Gastrocnemius medialis (tissue), 4 donors: ENCODE measurements around the gene STPG3. TPM values are rescaled to one million over a fixed set of nuclear protein-coding genes. Genes with fewer than 3 reads are reported as not detected.

ENCODE experiments used
- ATAC-seq, 2 donors: fragments of 150-250 bp; one replicate each; pipeline ENCODE4 v1.9.1; 2016
- DNase-seq, 2 donors: peaks; one replicate each; pipeline ENCODE4 v3.0.0-alpha.2; 2019
- H3K27ac ChIP-seq, 4 donors: fragments of 200-600 bp; sonication (generic); 1 replicate in 1 of 4; 2 replicates in 3 of 4; pipeline ENCODE4 v1.5.1; 2016 to 2018; ENCODE audit warnings: mild to moderate bottlenecking in 2 of 4, moderate library complexity in 1 of 4
- H3K27me3 ChIP-seq, 3 donors: fragments of 200-600 bp; sonication (generic) in 2 of 3; 1 replicate in 1 of 3; 2 replicates in 2 of 3; pipeline versions ENCODE4 v1.5.1 to v1.6.0; 2016 to 2019; ENCODE audit warnings: mild to moderate bottlenecking in 1 of 3, moderate library complexity in 1 of 3
- H3K36me3 ChIP-seq, 2 donors: fragments of 200-600 bp; sonication (generic) in 1 of 2; one replicate each; pipeline ENCODE4 v1.5.1; 2017 to 2018
- H3K4me1 ChIP-seq, 2 donors: fragments of 200-600 bp; sonication (generic) in 1 of 2; one replicate each; pipeline ENCODE4 v1.5.1; 2016 to 2017; ENCODE audit warnings: mild to moderate bottlenecking in 2 of 2
- H3K4me3 ChIP-seq, 4 donors: fragments of 200-600 bp; sonication (generic) in 3 of 4; 1 replicate in 1 of 4; 2 replicates in 3 of 4; pipeline ENCODE4 v1.5.1; 2016 to 2019; ENCODE audit warnings: mild to moderate bottlenecking in 2 of 4
- H3K9me3 ChIP-seq, 3 donors: fragments of 200-600 bp; sonication (generic) in 2 of 3; 1 replicate in 1 of 3; 2 replicates in 2 of 3; pipeline ENCODE4 v1.5.1; 2016 to 2019
- CTCF ChIP-seq, 5 experiments: fragments of 450-650 bp in 3 of 5; fragments of 200-600 bp in 2 of 5; sonication (generic) in 2 of 5; IDR thresholded peaks in 4 of 5; conservative IDR thresholded peaks in 1 of 5; 1 replicate in 4 of 5; 2 replicates in 1 of 5; pipeline ENCODE4 v1.5.1; 2016 to 2019; ENCODE audit warnings: antibody characterized with exemption in 5 of 5, mild to moderate bottlenecking in 3 of 5, moderate library complexity in 3 of 5
- POLR2A ChIP-seq, 2 donors: fragments of 450-650 bp; IDR thresholded peaks; one replicate each; pipeline ENCODE4 v1.6.1; 2017; ENCODE audit warnings: antibody characterized with exemption in 2 of 2, mild to moderate bottlenecking in 2 of 2, moderate library complexity in 2 of 2
- in situ Hi-C, 4 donors: fragments of 200-750 bp; cut with MboI; loops; one replicate each; pipeline versions ENCODE4 v1.15.0 to v1.8.0; 2017; ENCODE audit warnings: low sequenced_read_pairs in 4 of 4
- intact Hi-C: fragments of 100-400 bp; cut with DNase I; formaldehyde crosslinking; loops from one replicate; pipeline ENCODE4 v1.15.1; 2023; ENCODE audit warnings: low total_unique reads
- total RNA-seq, 4 donors: library from RNA; depleted of rRNA; stranded (reverse); fragments of >200 nt; gene quantifications; one replicate each; pipeline versions ENCODE4 v1.1.0 to v1.2.3, GENCODE V29; 2016

STPG3 gene
- total RNA-seq, 4 donors from 2014 or later: not detected

GRCh38 chr9:137275203-137275587 lies 24.1 kb downstream of the STPG3 start:
- no peak for TF ChIP-seq POLR2A (IDR thresholded peaks at IDR 0.05)
- no peak for TF ChIP-seq CTCF (IDR thresholded peaks at IDR 0.05 in 4 of 5, conservative IDR thresholded peaks at IDR 0.05 in 1 of 5)
- H3K27ac ChIP-seq: peak overlapping the region in 2 of 4 donors; percentile 78 to 83
- in situ Hi-C loops: loop anchor here in 3 of 4 donors (25.0 kb wide), 1 partner anchor 137 kb away; the partner anchor contains the start of genes EXD3 (in 3 of the 3) and NOXA1 (in 3 of the 3)
- peaks cover 6 to 27% (median 8%) of the 10 kb centered on the region in 3 donors for H3K27me3 ChIP-seq
- no peak for DNase-seq
- H3K4me1 ChIP-seq: peaks cover 17 to 21% of the 10 kb centered on the region in 2 donors
- no peaks in the 10 kb centered on the region for H3K9me3 ChIP-seq
- ATAC-seq: no peak
- no peak overlapping the region for H3K4me3 ChIP-seq
- intact Hi-C loops: no loop called here
- H3K36me3 ChIP-seq: peaks cover 0 to 17% of the 10 kb centered on the region in 2 donors

GRCh38 chr9:137275588-137276472 lies 24.7 kb downstream of the STPG3 start:
- no peak for ATAC-seq

DNA sequence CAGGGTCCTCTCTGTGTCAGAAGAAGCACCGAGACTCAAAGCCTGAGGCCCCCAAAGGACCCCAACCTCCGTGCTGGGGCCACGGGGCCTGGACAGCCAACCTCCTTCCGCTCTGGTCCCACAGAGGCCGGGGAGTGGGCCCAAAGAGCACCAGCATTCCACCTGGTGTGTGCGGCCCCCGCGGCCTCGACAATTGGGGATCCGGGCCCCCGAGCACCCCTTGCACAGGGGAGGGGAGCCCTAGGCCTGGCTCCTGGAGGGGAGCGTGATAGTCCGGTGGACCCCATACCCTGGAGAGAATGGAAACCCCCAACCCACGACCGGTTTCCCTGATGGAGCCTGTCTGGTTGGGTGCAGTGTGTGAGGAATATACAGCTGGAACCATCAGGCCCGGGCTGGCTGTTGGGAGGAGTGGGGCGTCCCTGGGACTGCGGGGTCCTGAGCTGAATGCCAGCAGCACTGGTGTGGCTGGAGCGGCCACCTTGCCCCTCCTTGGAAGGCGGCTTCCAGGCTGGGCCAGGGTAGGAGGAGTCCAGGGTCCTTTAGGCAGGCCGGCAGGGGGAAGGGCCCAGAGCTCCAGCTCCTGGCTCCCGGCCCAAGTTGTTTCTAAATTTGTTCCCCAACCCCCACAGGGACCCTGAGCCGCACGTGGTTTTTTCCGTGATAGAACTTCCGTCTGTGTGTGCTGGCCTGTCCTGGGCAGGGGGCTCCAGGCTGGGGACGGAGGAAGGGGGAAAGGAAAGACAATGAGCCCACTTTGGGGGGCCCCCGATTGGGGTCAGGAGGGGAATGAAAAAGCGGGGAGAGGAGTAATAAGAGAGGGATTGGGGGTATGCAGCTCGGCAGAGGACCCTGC lies 25.6 kb downstream of the STPG3 start:
- Histone ChIP-seq H3K9me3 (no peaks in the 10 kb centered on the region), H3K36me3 (peaks cover 0 to 17% of the 10 kb centered on the region in 2 donors), H3K4me1 (peaks cover 17 to 21% of the 10 kb centered on the region in 2 donors), H3K4me3 (peak overlapping the region; percentile 36 to 51 (median 49)), H3K27me3 (peaks cover 13 to 42% (median 20%) of the 10 kb centered on the region in 3 donors), H3K27ac (peak overlapping the region; percentile 68 to 83 (median 80))
- TF ChIP-seq POLR2A (IDR thresholded peaks at IDR 0.05): no peak
- TF ChIP-seq CTCF (IDR thresholded peaks at IDR 0.05 in 4 of 5, conservative IDR thresholded peaks at IDR 0.05 in 1 of 5): no peak
- DNase-seq: peak; percentile 36 to 49
- ATAC-seq: peak; percentile 37 to 55
- intact Hi-C loops: no loop called here
- in situ Hi-C loops: loop anchor here in 3 of 4 donors (25.0 kb wide), 1 partner anchor 136 kb away; the partner anchor contains the start of genes EXD3 (in 3 of the 3) and NOXA1 (in 3 of the 3)

More at GRCh38 chr9:137275588-137276472, 24.7 kb downstream of the STPG3 start:
- no peak for DNase-seq
- H3K4me3 ChIP-seq: peak overlapping the region in 1 of 4 donors; percentile 51
- no peaks in the 10 kb centered on the region for H3K9me3 ChIP-seq
- in situ Hi-C loops: loop anchor here in 3 of 4 donors (25.0 kb wide), 1 partner anchor 136 kb away; the partner anchor contains the start of genes EXD3 (in 3 of the 3) and NOXA1 (in 3 of the 3)
- H3K27ac ChIP-seq: peak overlapping the region; percentile 68 to 83 (median 80)
- intact Hi-C loops: no loop called here
- TF ChIP-seq CTCF (IDR thresholded peaks at IDR 0.05 in 4 of 5, conservative IDR thresholded peaks at IDR 0.05 in 1 of 5) (no peak), POLR2A (IDR thresholded peaks at IDR 0.05) (no peak)
- H3K4me1 ChIP-seq: peaks cover 17 to 21% of the 10 kb centered on the region in 2 donors
- H3K36me3 ChIP-seq: peaks cover 0 to 17% of the 10 kb centered on the region in 2 donors
- H3K27me3 ChIP-seq: peaks cover 7 to 34% (median 14%) of the 10 kb centered on the region in 3 donors

DNA sequence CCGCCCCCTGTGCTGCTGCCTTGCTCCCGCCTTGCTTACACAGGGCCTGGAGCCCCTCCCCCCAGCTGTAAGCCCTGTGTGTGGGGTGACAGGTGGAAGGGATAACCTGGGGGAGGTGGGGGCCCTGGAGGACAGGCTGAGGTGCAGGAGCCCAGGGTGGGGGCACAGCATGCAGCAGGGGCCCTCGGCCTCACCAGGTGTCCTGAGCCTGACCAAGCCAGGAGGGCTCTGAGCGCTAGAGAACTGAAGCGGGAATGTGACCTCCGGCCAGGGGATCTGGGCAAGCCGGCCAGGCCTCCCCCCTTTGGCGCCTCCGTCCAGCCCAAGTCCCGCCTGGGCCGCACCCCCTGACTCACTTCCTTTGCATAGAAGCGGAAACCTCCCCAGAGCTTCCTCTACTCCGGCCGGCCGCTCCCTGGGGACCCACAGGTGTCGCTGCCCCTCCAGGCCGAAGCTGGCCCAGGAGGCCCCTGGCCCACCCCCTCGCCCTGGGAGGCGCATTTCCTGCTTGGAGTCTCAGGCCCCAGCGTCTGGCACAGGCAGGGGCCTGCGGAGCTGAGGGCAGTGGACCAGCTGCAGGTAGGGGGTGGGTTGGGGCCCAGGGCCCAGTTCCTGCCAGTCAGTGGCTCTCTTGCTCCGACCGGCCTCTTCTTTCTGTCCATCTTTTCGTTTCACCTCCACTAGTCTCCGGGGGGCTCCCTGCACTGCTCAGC lies 26.4 kb downstream of the STPG3 start, which contains the start of gene TOR4A:
TOR4A (plus strand) TSS at position 398 of the 713 bp plus-strand sequence. CDS start 964 bp downstream, outside the sequence.
- H3K4me1 ChIP-seq: peaks cover 17 to 21% of the 10 kb centered on the region in 2 donors
- intact Hi-C loops: no loop called here
- H3K9me3 ChIP-seq: no peaks in the 10 kb centered on the region
- peaks cover 0 to 10% of the 10 kb centered on the region in 2 donors for H3K36me3 ChIP-seq
- ATAC-seq: peak; percentile 61 to 62
- H3K4me3 ChIP-seq: peak within 1 kb of the TSS; percentile 36 to 51 (median 49)
- in situ Hi-C loops: loop anchor here in 3 of 4 donors (25.0 kb wide), 1 partner anchor 135 kb away; the partner anchor contains the start of genes EXD3 (in 3 of the 3) and NOXA1 (in 3 of the 3)
- peaks cover 13 to 46% (median 20%) of the 10 kb centered on the region in 3 donors for H3K27me3 ChIP-seq
- peak within 1 kb of the TSS; percentile 68 to 83 (median 80) for H3K27ac ChIP-seq
- TF ChIP-seq POLR2A (IDR thresholded peaks at IDR 0.05) (peak; percentile 19 to 47), CTCF (IDR thresholded peaks at IDR 0.05 in 4 of 5, conservative IDR thresholded peaks at IDR 0.05 in 1 of 5) (peak in 1 of 5 experiments; percentile 9)
- DNase-seq: peak; percentile 52 to 57
